SK-N-SH treated with all-trans-retinoic acid at 6 μM for 48 hours (cell line): ENCODE measurements around the gene ADRA1B.

Experiments
- ATAC-seq: fragments of 200-7000 bp; cut with Tn5 transposase; 3 replicates; pipeline ENCODE4 v1.9.1; 2020; ENCODE audit warnings: mild to moderate bottlenecking, moderate library complexity
- ARNTL ChIP-seq: fragments of 450-650 bp; formaldehyde crosslinking; IDR thresholded peaks from 2 replicates; pipeline ENCODE4 v1.5.0; 2020; ENCODE audit warnings: low read depth, mild to moderate bottlenecking, moderate library complexity, borderline replicate concordance
- BACH2 ChIP-seq: fragments of 250-450 bp; sonication (Bioruptor Pico); IDR thresholded peaks from 2 replicates; pipeline ENCODE4 v1.9.0; 2021; ENCODE audit warnings: mild to moderate bottlenecking, borderline replicate concordance
- CREB5 ChIP-seq: fragments of 250-450 bp; sonication (Bioruptor Pico); IDR thresholded peaks from 2 replicates; pipeline ENCODE4 v1.5.1; 2020; ENCODE audit warnings: low read depth, mild to moderate bottlenecking, moderate library complexity
- CSDC2 ChIP-seq: fragments of 250-450 bp; sonication (Bioruptor Pico); IDR thresholded peaks from 2 replicates; pipeline ENCODE4 v1.5.0; 2020; ENCODE audit warnings: mild to moderate bottlenecking, moderate library complexity
- CSRNP3 ChIP-seq: fragments of 250-450 bp; sonication (Bioruptor Pico); IDR thresholded peaks from 2 replicates; pipeline ENCODE4 v1.5.1; 2021; ENCODE audit warnings: mild to moderate bottlenecking, moderate library complexity
- ESRRG ChIP-seq: fragments of 250-450 bp; sonication (Bioruptor Pico); IDR thresholded peaks from 2 replicates; pipeline ENCODE4 v1.6.1; 2021; ENCODE audit warnings: mild to moderate bottlenecking
- GLIS3 ChIP-seq: fragments of 250-450 bp; sonication (Bioruptor Pico); IDR thresholded peaks from 2 replicates; pipeline ENCODE4 v1.5.0; 2020; ENCODE audit warnings: mild to moderate bottlenecking, moderate library complexity
- ISL1 ChIP-seq: fragments of 250-450 bp; sonication (Bioruptor Pico); IDR thresholded peaks from 2 replicates; pipeline ENCODE4 v2.1.2; 2022; ENCODE audit warnings: mild to moderate bottlenecking, moderate library complexity
- OSR1 ChIP-seq: fragments of 250-450 bp; sonication (Bioruptor Pico); IDR thresholded peaks from 2 replicates; pipeline ENCODE4 v1.8.0; 2022; ENCODE audit warnings: moderate library complexity, mild to moderate bottlenecking, inconsistent platforms
- PATZ1 ChIP-seq: fragments of 250-450 bp; sonication (Bioruptor Pico); IDR thresholded peaks from 2 replicates; pipeline ENCODE4 v1.8.0; 2020; ENCODE audit warnings: mild to moderate bottlenecking, moderate library complexity, borderline replicate concordance
- POU6F1 ChIP-seq: fragments of 250-450 bp; sonication (Bioruptor Pico); IDR thresholded peaks from 2 replicates; pipeline ENCODE4 v1.8.0; 2021; ENCODE audit warnings: low read depth, mild to moderate bottlenecking, moderate library complexity, borderline replicate concordance
- PPARA ChIP-seq: fragments of 250-450 bp; sonication (Bioruptor Pico); IDR thresholded peaks from 2 replicates; pipeline ENCODE4 v1.5.0; 2020; ENCODE audit warnings: mild to moderate bottlenecking, borderline replicate concordance
- RARB ChIP-seq: fragments of 250-450 bp; sonication (Bioruptor Pico); IDR thresholded peaks from 2 replicates; pipeline ENCODE4 v1.8.0; 2021; ENCODE audit warnings: mild to moderate bottlenecking, moderate library complexity
- SNAI2 ChIP-seq: fragments of 250-450 bp; sonication (Bioruptor Pico); IDR thresholded peaks from 2 replicates; pipeline ENCODE4 v1.5.0; 2020; ENCODE audit warnings: mild to moderate bottlenecking, moderate library complexity
- TCF4 ChIP-seq: fragments of 250-450 bp; sonication (Bioruptor Pico); IDR thresholded peaks from 2 replicates; pipeline ENCODE4 v1.8.0; 2021; ENCODE audit warnings: mild to moderate bottlenecking, moderate library complexity, borderline replicate concordance
- TOX ChIP-seq: fragments of 250-450 bp; sonication (Bioruptor Pico); IDR thresholded peaks from 2 replicates; pipeline ENCODE4 v1.8.0; 2021; ENCODE audit warnings: mild to moderate bottlenecking, moderate library complexity, borderline replicate concordance
- ZC3H10 ChIP-seq: fragments of 250-450 bp; sonication (Bioruptor Pico); IDR thresholded peaks from 2 replicates; pipeline ENCODE4 v1.5.1; 2021; ENCODE audit warnings: mild to moderate bottlenecking, moderate library complexity
- ZFP3 ChIP-seq: fragments of 250-450 bp; sonication (Bioruptor Pico); IDR thresholded peaks from 2 replicates; pipeline ENCODE4 v1.5.0; 2020; ENCODE audit warnings: mild to moderate bottlenecking, moderate library complexity
- ZFP30 ChIP-seq: fragments of 450-650 bp; formaldehyde crosslinking; IDR thresholded peaks from 2 replicates; pipeline ENCODE4 v1.5.0; 2022; ENCODE audit warnings: mild to moderate bottlenecking, moderate library complexity
- ZNF565 ChIP-seq: fragments of 450-650 bp; formaldehyde crosslinking; conservative IDR thresholded peaks from 2 replicates; pipeline ENCODE4 v1.5.0; 2020; ENCODE audit warnings: low read depth, mild to moderate bottlenecking, moderate library complexity
- ZNF70 ChIP-seq: fragments of 450-650 bp; formaldehyde crosslinking; IDR thresholded peaks from 2 replicates; pipeline ENCODE4 v1.5.0; 2020; ENCODE audit warnings: mild to moderate bottlenecking, moderate library complexity
- ZNF8 ChIP-seq: fragments of 450-650 bp; formaldehyde crosslinking; IDR thresholded peaks from 2 replicates; pipeline ENCODE4 v1.5.0; 2020; ENCODE audit warnings: mild to moderate bottlenecking, moderate library complexity

Gene ADRA1B

GRCh38 chr5:159951834-159952233 lies 35.6 kb downstream of the ADRA1B start:
- TF ChIP-seq CSDC2 (CRISPR knock-in tag) (no peak), ESRRG (CRISPR knock-in tag) (no peak), ZNF70 (CRISPR knock-in tag) (no peak), POU6F1 (CRISPR knock-in tag) (no peak), ZC3H10 (no peak), GLIS3 (CRISPR knock-in tag) (no peak), RARB (CRISPR knock-in tag) (no peak)
- peak; percentile 24 for ATAC-seq

GRCh38 chr5:159953609-159954008 lies 37.3 kb downstream of the ADRA1B start:
- ATAC-seq, result no peak
- TF ChIP-seq ISL1 (CRISPR knock-in tag), result no peak
- TF ChIP-seq ZNF565 (CRISPR knock-in tag), result no peak
- no peak for TF ChIP-seq TCF4 (CRISPR knock-in tag)
- TF ChIP-seq ESRRG (CRISPR knock-in tag), result no peak
- TF ChIP-seq CSDC2 (CRISPR knock-in tag), result no peak
- TF ChIP-seq CSRNP3, result no peak
- no peak for TF ChIP-seq ZC3H10
- TF ChIP-seq RARB (CRISPR knock-in tag), result no peak
- TF ChIP-seq TOX (CRISPR knock-in tag), result no peak
- TF ChIP-seq PPARA, result no peak
- TF ChIP-seq POU6F1 (CRISPR knock-in tag), result no peak
- TF ChIP-seq ZFP3 (CRISPR knock-in tag), result no peak
- TF ChIP-seq ZFP30, result no peak
- no peak for TF ChIP-seq OSR1
- TF ChIP-seq GLIS3 (CRISPR knock-in tag), result no peak
- TF ChIP-seq BACH2 (CRISPR knock-in tag), result no peak
- TF ChIP-seq CREB5 (CRISPR knock-in tag), result no peak
- TF ChIP-seq SNAI2 (CRISPR knock-in tag), result no peak
- no peak for TF ChIP-seq ZNF8 (CRISPR knock-in tag)
- no peak for TF ChIP-seq ZNF70 (CRISPR knock-in tag)

- ATAC-seq, result no peak
These were observed 38.9 kb downstream of the ADRA1B start for GRCh38 chr5:159955056-159955624.

More at GRCh38 chr5:159955056-159955624, 38.9 kb downstream of the ADRA1B start:
- TF ChIP-seq TOX (CRISPR knock-in tag) (no peak), ZNF8 (CRISPR knock-in tag) (no peak), OSR1 (no peak), ISL1 (CRISPR knock-in tag) (no peak), PPARA (no peak), POU6F1 (CRISPR knock-in tag) (no peak), ARNTL (CRISPR knock-in tag) (no peak), ZFP3 (CRISPR knock-in tag) (no peak), ESRRG (CRISPR knock-in tag) (no peak), TCF4 (CRISPR knock-in tag) (no peak), ZNF70 (CRISPR knock-in tag) (no peak), CREB5 (CRISPR knock-in tag) (no peak), GLIS3 (CRISPR knock-in tag) (no peak), SNAI2 (CRISPR knock-in tag) (no peak), RARB (CRISPR knock-in tag) (no peak), PATZ1 (CRISPR knock-in tag) (no peak), ZNF565 (CRISPR knock-in tag) (no peak)
